Kidney (tissue), 14 donors: Measurements from ENCODE around the gene CYP2C18. TPM values are rescaled to one million over a fixed set of nuclear protein-coding genes. Genes with fewer than 3 reads are reported as not detected.

Source experiments
- DNase-seq, 5 donors: peaks; one replicate each; pipeline ENCODE4 v3.0.0-alpha.2; 2013 to 2020
- FAIRE-seq: peaks from 2 replicates; lab custom pipeline; 2012; peaks lifted over from hg19 to GRCh38; lab: Jason Lieb, UNC
- H3K27ac ChIP-seq, 2 donors: one replicate each; pipeline ENCODE4 v1.7.0; 2013; ENCODE audit warnings: low read depth in 2 of 2, low read length in 2 of 2, inconsistent platforms in 1 of 2
- H3K27me3 ChIP-seq: one replicate; pipeline ENCODE4 v1.7.1; 2013; ENCODE audit warnings: low read length, inconsistent platforms; ENCODE audit not compliant: control insufficient read depth, insufficient read depth
- H3K36me3 ChIP-seq, 3 donors: one replicate each; pipeline versions ENCODE4 v1.7.0 to v1.7.1; 2013; ENCODE audit warnings: low read length in 3 of 3, control low read depth in 1 of 3, inconsistent platforms in 1 of 3; ENCODE audit not compliant: insufficient read depth in 3 of 3, control insufficient read depth in 2 of 3
- H3K4me1 ChIP-seq, 3 donors: one replicate each; pipeline versions ENCODE4 v1.7.0 to v1.7.1; 2013; ENCODE audit warnings: low read length in 3 of 3, inconsistent platforms in 1 of 3, low read depth in 1 of 3; ENCODE audit not compliant: control insufficient read depth in 2 of 3, insufficient read depth in 2 of 3
- H3K4me3 ChIP-seq, 3 donors: one replicate each; pipeline versions ENCODE4 v1.7.0 to v1.8.1; 2013; ENCODE audit warnings: low read length in 3 of 3, control low read depth in 1 of 3, inconsistent platforms in 1 of 3
- H3K9ac ChIP-seq, 3 donors: one replicate each; pipeline versions ENCODE4 v1.7.0 to v1.7.1; 2013; ENCODE audit warnings: low read length in 3 of 3, control low read depth in 1 of 3, inconsistent platforms in 1 of 3
- H3K9me3 ChIP-seq, 3 donors: one replicate each; pipeline versions ENCODE4 v1.7.0 to v1.7.1; 2013; ENCODE audit warnings: low read length in 3 of 3, control low read depth in 1 of 3, inconsistent platforms in 1 of 3; ENCODE audit not compliant: control insufficient read depth in 2 of 3, insufficient read depth in 1 of 3
- CTCF ChIP-seq: IDR thresholded peaks from 3 replicates; pipeline ENCODE4 v1.5.1; 2012; ENCODE audit warnings: mild to moderate bottlenecking, moderate library complexity, borderline replicate concordance; ENCODE audit not compliant: insufficient read depth; ENCODE audit errors: extremely low read depth
- intact Hi-C: fragments of 100-400 bp; cut with DNase I; formaldehyde crosslinking; loops from one replicate; pipeline ENCODE4 v1.11.1; 2022
- polyA plus RNA-seq: library from polyadenylated mRNA; stranded (reverse); fragments of 350-450 nt; fragmentation: Illumina TruSeq; extraction: RNeasy Lipid Tissue Mini Kit (QIAGEN cat#74804); gene quantifications from one replicate; pipeline ENCODE4 v1.2.3, GENCODE V29; 2014; ENCODE audit warnings: low read depth, low replicate concordance; ENCODE audit not compliant: insufficient read depth
- total RNA-seq: library from RNA; stranded (reverse); fragmentation: NEBNext Ultra II Directional; extraction: Animal tissue kit (Norgen Biotek cat#: 25700); gene quantifications from one replicate; pipeline ENCODE4 v1.2.1, GENCODE V29; 2021
- donor health status: control.
- donor health status: control.
- donor health status: control.
- donor health status: control.
- donor health status: control.
- donor health status: DM: yes; HTN: yes; CAD: no.
- donor health status: Normal renal cell carcinoma (clear cell type).

CYP2C18 gene
- total and polyA plus RNA-seq, 2 donors from 2014 or later = 0.22 to 2.2 TPM

GRCh38 chr10:94687625-94688248 lies 4.2 kb downstream of the CYP2C18 start:
- Histone ChIP-seq H3K36me3 (no peaks in the 10 kb centered on the region), H3K9ac (no peak overlapping the region), H3K4me3 (no peak overlapping the region), H3K4me1 (no peaks in the 10 kb centered on the region), H3K27me3 (no peaks in the 10 kb centered on the region), H3K27ac (no peak overlapping the region), H3K9me3 (no peaks in the 10 kb centered on the region)
- no peak for FAIRE-seq
- intact Hi-C loops = no loop called here
- peak in 1 of 5 donors; percentile 14 for DNase-seq
- no peak for TF ChIP-seq CTCF

GRCh38 chr10:94706089-94706488 lies 22.6 kb downstream of the CYP2C18 start:
- no peak for DNase-seq
- Histone ChIP-seq H3K27ac (no peak overlapping the region), H3K9ac (no peak overlapping the region), H3K9me3 (peaks cover 0 to 3% (median 0%) of the 10 kb centered on the region in 3 donors), H3K27me3 (no peaks in the 10 kb centered on the region), H3K4me3 (no peak overlapping the region), H3K4me1 (no peaks in the 10 kb centered on the region), H3K36me3 (no peaks in the 10 kb centered on the region)
- no peak for FAIRE-seq
- intact Hi-C loops = no loop called here
- no peak for TF ChIP-seq CTCF

GRCh38 chr10:94710578-94710977 lies 27.0 kb downstream of the CYP2C18 start:
- FAIRE-seq = no peak
- no peak for DNase-seq
- no peaks in the 10 kb centered on the region for H3K36me3 ChIP-seq
- intact Hi-C loops = no loop called here
- H3K9me3 ChIP-seq = no peaks in the 10 kb centered on the region
- no peak overlapping the region for H3K4me3 ChIP-seq
- H3K9ac ChIP-seq = no peak overlapping the region
- H3K27ac ChIP-seq = no peak overlapping the region
- H3K4me1 ChIP-seq = no peaks in the 10 kb centered on the region
- TF ChIP-seq CTCF = no peak
- no peaks in the 10 kb centered on the region for H3K27me3 ChIP-seq

GRCh38 chr10:94725871-94726270 lies 42.3 kb downstream of the CYP2C18 start:
- no peaks in the 10 kb centered on the region for H3K36me3 ChIP-seq
- no peak for DNase-seq
- no peak overlapping the region for H3K9ac ChIP-seq
- FAIRE-seq = no peak
- TF ChIP-seq CTCF = no peak
- H3K27me3 ChIP-seq = no peaks in the 10 kb centered on the region
- H3K9me3 ChIP-seq = no peaks in the 10 kb centered on the region
- H3K4me1 ChIP-seq = no peaks in the 10 kb centered on the region
- intact Hi-C loops = no loop called here
- H3K27ac ChIP-seq = no peak overlapping the region
- H3K4me3 ChIP-seq = no peak overlapping the region
